ENCODE results near the gene BUD13.

DNA sequence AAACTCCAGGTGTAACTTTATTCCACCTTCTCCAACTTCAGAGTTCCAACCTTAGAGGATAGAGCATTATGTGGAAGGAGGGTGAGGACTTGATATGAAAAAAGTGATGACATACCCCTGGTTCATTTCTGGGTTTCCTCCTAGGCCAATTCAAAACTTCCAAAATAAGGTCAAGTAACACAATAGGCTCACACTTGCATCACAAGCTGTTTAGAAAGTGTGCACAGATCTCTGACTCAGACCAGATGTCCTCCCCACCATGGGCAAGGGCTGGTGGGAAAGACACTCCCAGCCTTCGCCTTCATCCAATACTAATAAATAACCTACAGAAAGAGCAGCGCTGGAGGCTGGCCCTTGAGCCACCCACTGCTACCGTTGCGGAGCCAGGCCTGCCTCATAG lies 5.8 kb upstream of the BUD13 start:
- TF ChIP-seq, protein P1, sequence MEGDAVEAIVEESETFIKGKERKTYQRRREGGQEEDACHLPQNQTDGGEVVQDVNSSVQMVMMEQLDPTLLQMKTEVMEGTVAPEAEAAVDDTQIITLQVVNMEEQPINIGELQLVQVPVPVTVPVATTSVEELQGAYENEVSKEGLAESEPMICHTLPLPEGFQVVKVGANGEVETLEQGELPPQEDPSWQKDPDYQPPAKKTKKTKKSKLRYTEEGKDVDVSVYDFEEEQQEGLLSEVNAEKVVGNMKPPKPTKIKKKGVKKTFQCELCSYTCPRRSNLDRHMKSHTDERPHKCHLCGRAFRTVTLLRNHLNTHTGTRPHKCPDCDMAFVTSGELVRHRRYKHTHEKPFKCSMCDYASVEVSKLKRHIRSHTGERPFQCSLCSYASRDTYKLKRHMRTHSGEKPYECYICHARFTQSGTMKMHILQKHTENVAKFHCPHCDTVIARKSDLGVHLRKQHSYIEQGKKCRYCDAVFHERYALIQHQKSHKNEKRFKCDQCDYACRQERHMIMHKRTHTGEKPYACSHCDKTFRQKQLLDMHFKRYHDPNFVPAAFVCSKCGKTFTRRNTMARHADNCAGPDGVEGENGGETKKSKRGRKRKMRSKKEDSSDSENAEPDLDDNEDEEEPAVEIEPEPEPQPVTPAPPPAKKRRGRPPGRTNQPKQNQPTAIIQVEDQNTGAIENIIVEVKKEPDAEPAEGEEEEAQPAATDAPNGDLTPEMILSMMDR (IDR thresholded peaks at IDR 0.05) = no peak
- TF ChIP-seq EP300 (IDR thresholded peaks at IDR 0.05) (no peak), POLR2A (IDR thresholded peaks at IDR 0.05; ENCODE audit: low read depth) (no peak), POLR2AphosphoS5 (IDR thresholded peaks at IDR 0.05) (no peak)

Data from esophagus muscularis mucosa (tissue), 4 donors.